HG03457 (cell line): ENCODE data around the gene MED26.
"Not testable (repeated sequence)": the region's sequence is repeated elsewhere in the genome, so short reads cannot be mapped to it uniquely, and the experiment has no call there.

Experiments
- ATAC-seq: cut with Tn5 transposase; IDR thresholded peaks from one replicate; pipeline ENCODE4 v1.9.1; 2021; ENCODE audit warnings: moderate number of reproducible peaks; ENCODE audit not compliant: unreplicated experiment

MED26 gene

DNA sequence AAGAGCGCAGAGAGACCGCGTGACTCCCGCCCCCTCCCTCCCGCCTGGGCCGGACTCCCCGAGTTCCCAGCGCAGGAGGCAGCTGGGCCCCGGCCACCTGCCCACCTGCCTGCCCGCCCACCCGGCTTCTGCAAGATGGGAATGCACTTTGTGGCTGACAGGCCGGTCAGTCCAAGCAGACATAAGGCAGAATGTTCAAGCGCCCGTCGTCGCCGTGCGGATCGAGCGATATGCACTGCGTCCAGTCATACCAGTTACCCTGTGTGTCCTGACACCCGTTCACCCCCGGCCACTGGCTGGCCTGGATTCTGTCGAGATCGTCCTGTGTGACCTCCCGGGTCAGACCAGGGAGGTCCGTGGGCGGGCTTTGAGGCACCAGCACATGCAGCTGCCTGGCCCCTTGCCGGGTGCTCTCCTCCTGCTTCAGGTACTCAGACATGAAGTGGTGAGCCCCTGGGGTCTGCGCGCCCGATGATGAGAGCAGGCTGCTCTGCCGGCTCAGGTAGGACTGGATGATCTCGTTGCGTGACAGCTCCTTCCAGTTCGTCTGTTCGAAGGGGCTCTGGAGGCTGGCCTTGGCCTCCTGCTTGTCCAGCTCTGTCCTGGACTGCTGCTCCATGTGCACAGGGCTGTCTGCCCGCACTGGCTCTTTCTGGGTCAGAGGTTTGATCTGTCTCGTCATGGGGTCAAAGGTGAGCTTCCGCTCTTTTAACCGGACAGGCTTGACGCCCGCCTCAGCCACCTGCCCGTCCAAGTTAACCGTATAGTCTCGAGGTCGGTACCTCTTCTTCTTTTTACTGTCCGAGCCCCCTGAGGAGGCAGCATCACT, 51.9 kb downstream of the MED26 start:
- no peak for ATAC-seq

DNA sequence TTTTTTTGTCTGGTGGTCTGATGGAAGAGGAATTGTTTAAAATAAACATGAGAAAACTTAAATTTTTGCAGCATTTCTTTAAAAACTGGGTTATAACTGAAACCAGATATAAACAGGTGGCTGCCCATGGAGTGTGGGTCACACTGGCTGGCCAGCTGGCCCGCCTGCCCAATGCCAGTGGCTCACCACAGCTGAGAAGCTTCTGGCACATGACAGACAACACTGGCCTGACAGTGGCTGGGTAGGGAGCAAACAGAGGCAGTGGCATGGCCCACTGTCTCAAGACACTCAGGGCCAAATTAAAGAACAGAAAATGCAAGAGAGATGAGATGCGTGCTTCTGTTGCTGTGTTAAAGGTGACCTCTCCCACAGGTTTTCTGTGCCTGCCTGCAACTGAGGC, 52.7 kb downstream of the MED26 start:
- ATAC-seq = no peak

DNA sequence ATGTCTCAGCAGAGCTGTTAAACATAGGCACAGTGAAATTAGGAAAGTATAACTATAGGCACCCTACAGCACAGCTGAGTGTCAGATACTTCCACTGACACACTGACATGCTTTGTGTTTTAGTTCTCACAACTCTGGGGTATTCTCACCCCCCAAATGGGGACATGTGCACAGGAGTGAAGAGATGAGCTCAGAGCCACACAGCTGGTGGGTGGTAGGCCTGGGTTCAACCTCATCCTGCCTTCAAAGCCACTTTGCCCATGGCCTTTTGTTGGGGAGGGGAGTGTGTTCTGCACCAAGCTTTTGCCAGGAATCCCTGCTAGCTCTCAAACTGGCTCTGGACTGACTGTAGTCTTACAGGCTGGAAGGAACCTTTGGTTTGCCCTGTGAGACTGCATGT, 54.1 kb downstream of the MED26 start:
- ATAC-seq = no peak

DNA sequence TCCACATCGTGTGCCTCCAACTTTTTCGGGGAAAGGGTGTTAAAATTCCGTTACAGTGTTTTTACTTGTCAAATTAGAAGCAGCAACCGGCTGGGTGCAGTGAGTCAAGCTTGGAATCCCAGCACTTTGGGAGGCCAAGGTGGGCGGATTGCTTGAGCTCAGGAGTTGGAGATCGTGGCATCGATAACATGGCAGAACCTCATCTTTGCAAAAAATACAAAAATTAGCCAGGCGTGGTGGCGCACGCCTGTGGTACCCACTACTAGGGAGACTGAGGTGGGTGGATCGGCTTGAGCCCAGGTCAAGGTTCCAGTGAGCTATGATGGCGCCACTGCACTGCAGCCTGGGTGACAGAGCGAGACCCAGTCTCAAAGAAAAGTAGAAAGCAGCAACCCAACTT, 54.7 kb downstream of the MED26 start:
- ATAC-seq = no peak

DNA sequence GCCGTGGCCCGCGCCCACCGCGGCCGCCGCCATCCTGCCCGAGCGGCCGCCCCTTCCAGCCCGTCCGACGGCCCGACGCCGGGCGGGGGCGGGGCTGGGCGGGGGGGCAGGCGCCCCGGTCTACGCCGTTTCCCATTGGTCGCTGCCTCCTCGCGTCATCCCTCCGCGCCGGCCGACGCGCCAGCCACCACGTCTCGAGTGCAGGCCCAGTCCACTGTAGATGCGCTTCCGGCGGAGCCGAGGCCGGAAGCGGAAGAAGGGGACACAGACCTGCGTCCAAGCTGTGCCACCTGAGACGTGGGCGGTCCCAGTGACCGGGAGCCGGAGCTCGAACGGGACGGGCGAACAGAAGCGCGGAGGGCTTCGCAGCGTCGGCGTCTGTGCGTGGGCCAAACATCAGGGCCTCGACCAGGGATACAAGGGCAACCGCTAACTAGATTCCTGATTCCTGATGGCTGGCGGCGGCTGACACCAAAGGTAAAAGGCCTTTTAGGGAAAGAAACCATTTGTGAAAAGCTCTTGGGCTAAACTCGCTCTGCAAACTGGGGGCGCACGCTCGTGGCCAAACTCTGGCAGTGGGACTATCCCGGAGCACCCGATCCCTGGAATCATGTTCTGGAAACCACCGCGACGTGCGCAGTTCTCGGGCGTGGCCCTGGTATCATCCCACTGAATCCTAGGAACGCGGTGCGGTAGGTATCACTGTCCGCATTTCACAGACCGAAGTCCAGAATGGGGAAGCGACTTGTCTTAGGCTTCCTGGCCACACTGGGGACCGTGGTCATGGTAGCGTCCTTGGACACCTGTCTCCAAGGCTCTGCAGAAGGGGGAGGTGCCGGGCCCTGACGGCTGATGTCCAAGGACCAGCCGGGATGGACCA, 55.4 kb downstream of the MED26 start, which contains the start of gene SLC35E1:
TSS of gene SLC35E1 (minus strand) at position 84 of the 880 bp plus-strand sequence. CDS start at position 33, 51 bp downstream.
- ATAC-seq = peak; percentile 51

DNA sequence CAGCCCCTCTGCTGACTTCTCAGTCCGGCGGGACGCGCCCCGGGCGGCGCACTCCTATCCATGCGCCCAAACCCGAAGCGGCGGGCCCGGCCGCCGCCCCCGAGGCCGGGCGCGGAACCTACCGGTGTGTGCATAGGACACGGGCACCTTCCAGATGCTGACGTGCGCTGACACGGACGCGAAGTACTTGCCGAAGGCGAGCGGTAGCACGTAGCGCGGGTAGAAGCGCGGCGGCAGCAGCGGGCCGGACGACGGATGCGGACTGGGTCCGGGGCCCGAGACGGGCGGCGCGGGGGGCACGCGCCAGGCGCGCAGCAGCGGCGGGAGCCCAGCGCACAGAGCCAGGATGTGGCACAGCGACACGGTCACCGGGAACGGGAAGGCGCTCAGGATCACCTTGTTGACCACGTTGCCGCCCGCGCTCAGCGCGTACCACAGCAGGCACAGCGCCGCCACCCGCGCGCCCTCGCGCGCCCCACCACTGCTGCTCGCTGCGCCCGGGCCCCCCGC, 56.1 kb downstream of the MED26 start:
- ATAC-seq = peak; percentile 10

DNA sequence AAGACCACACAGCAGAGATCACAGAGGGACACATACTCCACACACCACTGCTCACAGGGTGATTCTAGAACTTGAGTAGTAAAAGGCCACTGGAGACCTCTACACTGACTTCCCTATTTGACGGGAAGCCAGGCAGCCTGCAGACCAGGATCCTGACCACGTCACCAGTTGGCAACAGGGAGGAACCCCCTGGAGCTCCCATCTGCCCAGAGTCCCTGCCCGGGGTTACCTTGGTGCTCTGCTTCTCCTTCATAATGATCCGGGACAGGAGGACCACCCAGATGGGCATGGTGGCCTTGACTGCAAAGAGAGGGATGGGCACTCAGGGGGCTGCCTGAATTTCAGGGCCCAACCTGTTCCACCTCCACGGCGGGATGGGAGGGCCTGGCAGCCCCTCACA, 56.7 kb downstream of the MED26 start:
- ATAC-seq = no peak

DNA sequence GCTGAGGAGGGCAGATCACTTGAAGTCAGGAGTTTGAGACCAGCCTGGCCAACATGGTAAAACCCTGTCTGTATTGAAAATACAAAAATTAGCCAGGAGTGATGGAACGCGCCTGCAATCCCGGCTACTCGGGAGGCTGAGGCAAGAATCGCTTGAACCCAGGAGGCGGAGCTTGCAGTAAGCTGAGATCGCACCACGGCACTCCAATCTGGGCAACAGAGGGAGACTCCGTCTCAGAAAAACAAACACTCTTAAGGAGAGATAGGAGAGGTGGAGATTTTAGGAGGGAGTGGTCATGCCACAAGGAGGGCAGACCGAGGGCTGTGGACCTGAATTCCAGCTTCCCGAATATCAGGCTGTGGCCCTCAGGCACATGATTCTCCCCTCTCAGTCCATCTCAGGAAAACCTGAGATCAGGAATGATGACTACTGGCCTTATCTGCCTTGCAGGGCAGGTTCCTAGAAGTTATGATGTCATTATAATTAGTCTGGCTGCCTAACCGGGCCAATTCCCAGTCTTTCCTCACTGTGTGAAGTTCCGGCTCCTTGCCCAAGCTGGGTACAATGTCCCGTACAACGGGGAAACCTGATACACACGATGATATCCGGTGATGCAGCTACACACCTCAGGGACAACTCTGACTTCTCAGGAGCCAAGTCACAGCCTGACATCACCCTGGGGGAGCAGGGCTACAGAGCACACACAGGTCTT, 58.2 kb downstream of the MED26 start:
- ATAC-seq = no peak

DNA sequence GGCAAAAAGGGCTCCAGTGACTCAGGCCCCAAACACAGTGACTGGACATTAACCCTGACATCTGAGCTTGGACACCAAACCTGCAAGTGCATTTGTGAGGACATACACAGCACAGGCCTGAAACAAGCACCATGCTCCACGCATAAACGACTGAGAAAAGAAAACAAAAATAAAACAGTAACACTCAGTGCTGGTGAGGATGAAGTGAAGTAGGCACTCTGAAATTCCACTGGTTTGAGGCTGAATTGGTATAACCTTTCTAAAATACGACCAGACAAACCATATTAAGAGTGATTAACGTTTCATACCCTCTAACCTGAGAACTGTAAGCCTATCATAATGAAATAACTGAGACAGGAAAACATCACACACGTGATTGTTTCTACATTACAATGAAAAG, 61.3 kb downstream of the MED26 start:
- ATAC-seq = no peak

DNA sequence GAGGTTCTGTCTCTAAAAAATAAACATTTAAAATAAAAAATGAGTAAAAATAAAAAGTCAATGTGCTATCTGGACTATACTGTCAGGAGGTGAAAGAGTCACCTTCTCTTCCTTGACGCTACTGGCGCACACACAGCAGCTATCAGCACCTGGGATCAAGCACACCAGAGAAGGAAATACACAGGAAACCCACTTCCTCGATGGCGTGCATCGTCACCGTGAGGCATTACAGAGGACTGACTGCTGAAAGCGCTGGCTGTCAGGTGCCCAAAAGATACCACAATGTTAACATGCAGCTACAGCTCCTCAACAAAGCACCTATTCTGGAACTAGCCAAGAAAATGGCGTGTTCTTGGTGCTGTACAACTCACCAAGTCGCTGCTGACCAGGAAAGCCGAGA, 61.8 kb downstream of the MED26 start:
- no peak for ATAC-seq

DNA sequence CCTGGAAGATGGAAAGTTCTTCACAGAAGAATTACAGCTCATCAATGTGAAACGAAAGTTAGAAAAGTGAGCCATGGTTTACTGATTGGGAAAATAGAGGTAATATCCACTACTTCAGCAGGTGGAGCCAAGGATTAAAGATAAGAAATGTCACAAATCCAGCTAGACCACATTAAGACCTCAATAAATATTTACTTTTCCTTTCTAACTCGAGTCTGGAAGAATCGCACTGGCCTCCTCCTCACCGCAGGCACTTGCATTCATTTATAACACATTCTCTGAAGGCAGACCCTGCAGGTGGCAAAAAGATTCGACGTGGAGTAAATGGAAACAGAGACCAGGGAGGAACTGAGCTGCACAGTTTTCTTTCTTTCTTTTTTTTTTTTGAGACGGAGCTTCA, 63.2 kb downstream of the MED26 start:
- no peak for ATAC-seq

DNA sequence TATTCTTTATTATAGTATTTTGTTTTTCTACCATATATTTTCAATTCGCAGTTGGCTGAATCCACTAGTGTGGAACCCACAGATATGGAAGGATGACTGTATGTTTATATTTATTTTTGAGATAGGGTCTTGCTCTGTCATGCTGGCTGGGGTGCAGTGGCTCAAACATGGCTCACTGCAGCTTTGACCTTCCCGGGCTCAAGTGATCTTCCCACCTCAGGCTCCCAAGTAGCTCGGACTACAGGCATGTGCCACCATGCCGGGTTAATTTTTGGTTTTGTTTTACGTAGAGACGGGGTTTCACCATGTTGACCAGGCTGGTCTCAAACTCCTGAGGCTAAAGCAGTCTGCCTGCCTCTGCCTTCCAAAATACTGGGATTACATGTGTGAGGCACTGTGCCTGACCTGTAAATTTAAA, 65.4 kb downstream of the MED26 start:
- ATAC-seq = no peak

DNA sequence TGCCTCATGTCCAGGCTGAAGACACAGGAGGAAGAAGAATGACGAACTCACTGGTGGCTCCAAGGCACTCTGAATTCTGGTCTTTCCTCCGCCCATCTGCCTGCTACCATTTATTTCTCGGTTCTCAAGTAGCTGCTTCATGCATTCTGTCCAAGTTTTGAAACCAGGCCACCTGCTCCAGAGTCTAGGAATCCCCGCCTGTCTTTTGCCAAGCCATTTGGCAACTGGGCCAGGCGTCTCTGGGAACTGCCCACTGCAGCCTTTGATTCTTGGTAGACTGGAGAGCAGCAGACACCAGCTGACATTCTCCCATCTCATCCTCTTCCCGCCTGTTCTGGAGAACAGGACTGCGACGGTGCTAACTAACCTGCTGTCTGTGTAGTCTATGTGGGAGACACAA, 66.6 kb downstream of the MED26 start:
- no peak for ATAC-seq

DNA sequence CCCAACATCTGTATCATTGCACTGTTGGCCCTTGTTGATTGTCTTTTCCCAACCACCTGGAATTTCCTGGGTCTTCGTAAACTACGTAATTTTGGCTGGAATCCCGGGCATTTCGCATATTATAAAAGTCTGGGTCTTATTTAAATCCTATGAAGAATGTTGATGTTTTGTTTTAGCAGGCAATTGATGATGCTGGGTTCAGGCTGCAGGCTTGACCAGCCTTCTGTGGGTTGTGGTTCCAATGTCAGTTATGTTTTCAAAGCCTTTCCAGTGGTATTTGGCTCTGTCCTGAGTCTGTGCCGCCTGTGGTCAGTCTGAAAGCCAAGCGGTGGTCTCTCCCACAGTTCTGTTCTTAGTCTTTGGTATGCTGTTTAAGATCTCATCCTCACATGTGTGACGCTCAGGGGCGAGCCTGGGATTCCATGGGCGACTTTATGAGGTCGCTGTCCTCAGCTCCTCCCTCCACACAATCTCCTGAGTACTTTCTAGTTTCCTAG, 68.2 kb downstream of the MED26 start:
- ATAC-seq = no peak

DNA sequence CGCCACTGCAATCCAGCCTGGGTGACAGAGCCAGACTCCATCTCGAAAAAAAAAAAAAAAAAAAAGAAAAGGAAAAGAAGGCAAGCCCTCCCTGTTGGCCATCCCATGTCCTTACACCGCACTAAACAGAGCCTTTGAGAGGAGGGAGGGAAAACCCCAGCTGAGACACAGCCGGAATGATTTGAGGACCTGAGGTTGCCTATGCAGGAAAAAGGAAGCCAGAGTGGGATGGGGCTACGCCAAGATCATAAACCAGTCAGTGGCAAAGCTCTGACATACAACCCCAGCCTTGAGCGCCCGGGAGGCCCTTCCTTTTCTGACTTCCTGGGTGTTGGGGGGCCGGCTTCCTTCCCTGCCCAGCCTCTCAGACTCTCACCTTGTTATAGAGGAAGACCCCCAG, 73.2 kb downstream of the MED26 start:
- ATAC-seq = no peak

DNA sequence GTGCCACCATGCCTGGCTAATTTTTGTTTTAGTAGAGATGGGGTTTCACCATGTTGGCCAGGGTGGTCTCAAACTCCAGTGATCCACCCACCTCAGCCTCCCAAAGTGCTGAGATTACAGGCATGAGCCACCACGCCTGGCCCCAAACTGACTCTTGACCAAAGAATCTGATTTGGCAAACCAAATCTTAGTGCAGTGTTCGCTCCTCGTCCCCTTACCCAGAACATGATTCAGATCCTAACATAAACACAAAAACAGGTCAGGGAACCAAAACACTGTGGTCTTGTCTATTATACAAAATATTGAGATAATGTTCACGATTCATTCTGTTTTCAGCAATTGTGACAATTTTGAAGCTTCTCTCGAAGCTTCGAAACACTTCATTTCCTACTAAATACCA, 76.1 kb downstream of the MED26 start:
- not testable (repeated sequence) for ATAC-seq

DNA sequence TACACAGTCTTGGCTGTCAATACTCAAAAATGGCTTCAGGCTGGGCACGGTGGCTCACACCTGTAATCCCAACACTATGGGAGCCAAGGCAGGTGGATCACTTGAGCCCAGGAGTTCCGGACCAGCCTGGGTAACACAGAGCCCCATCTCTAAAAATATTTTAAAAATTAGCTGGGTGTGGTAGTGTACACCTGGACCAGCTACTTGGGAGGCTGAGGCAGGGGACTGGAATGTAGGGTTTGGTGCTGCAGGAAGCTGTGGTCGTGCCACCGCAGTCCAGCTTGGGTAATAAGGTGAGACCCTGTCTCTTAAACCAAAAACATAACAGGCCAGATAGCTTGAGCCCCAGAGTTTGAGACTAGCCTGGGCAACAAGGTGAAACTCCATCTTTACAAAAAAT, 79.0 kb downstream of the MED26 start:
- ATAC-seq = no peak

DNA sequence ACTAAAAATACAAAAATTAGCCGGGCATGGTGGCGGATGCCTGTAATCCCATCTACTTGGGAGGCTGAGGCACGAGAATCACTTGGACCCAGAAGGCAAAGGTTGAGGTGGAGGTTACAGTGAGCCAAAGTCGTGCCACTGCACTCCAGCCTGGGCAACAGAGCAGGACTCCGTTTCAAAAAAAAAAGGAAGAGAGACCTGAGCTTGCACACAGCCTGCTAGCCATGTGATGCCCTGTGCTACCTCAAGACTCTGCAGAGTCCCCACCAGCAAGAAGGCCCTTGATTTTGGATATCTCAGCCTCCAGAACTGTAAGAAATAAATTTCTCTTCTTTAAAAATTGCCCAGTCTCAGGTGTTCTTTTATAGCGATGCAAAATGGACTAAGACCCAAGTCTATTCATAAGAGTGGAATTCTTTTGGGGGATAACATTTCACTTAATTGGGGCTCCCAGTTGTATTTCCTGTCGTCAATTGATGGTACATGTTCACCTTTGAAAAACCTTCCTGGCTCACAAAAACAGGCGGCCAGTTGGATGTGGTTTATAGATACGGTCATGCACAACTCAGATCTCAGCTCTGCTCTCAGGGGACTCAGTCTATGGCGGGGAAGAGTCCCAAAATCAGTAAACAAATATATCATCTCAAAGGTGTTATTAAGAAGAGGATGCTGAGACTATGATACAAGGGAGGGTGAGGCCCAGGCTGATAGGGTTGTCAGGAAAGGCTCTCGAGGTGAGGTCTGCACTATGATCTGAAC, 83.4 kb downstream of the MED26 start:
- ATAC-seq = no peak

DNA sequence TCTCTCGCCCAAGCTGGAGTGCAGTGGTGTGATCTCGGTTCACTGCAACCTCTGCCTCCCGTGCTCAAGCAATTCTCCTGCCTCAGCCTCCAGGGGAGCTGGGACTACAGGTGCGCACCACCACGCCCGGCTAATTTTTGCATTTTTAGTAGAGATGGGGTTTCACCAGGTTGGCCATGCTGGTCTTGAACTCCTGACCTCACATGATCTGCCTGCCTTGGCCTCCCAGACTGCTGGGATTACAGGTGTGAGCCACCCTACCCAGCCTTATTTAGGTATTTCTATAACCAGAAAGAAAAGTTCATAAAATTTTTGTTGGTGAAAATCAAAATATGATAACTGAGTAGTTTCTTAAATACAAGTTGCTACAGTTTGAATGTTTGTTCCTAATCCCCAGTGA, 84.3 kb downstream of the MED26 start:
- ATAC-seq = not testable (repeated sequence)

DNA sequence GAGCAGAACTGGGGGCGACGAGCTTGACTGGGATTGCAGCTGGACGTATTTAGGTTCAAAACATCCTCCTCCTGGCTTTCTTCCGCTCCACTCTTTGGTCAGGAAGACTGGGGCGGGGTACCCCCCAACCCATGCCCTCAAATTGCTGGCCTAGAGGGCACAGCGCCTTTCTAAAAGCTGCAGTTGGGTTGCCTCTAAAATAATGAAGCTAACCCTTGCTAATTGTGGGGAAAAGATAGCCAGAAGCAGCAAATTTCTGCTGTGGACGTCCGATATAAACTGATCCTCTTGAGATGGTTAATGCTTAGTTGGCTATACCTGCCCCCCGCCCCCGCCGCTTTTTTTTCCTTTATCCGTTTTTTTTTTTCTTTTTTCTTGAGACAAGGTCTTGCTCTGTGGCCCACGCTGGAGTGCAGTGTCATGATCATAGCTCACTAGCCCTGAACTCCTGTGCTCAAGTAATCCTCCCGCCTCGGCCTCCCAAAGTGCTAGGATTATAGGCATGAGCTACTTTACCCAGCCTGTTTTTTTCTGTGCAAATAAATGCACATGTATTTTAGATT, 85.0 kb downstream of the MED26 start:
- ATAC-seq = no peak
